AML-193 (cell line): ENCODE data around the gene TXN.

ENCODE experiments used
- DNase-seq, 2 experiments: peaks; one replicate each; lab custom pipeline; 2025; lab: John Stamatoyannopoulos, UW

The TXN gene

DNA sequence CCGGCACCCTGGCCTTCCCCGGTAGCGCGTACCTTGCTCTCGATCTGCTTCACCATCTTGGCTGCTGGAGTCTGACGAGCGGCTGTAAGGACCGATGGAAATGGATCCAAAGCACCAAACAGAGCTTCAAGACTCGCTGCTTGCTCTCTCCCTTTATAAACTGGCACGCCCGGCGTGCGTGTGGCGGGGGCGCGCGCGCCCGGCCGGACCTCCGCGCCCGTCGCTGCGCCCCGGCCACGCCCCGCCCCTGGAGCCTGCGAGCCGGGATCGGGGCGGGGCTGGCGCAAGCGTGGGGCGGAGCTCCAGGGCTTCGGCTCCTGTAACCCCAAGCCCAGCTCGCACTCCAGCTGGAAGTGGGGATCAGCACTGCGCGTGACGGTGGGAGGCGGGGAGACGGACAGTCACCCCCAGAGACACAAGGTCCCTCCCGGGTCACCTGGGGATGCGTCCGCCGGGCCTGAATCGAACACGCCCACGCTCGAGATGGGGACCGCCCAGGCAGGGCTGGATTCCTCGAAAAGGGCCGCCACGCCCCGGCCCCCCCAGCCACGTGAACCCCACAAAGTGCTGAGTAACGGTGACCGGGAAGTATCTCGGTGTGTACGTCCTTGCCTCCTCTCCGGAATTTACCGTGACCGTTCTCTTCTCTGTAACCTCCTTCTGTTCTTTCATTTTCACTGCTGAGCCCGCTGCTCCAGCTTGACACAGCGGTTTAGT lies at the start of gene TXN:
TSS of gene TXN (minus strand) at position 128 of the 717 bp plus-strand sequence. CDS start at position 56, 72 bp downstream.
- DNase-seq = peak; percentile 92 to 95

DNA sequence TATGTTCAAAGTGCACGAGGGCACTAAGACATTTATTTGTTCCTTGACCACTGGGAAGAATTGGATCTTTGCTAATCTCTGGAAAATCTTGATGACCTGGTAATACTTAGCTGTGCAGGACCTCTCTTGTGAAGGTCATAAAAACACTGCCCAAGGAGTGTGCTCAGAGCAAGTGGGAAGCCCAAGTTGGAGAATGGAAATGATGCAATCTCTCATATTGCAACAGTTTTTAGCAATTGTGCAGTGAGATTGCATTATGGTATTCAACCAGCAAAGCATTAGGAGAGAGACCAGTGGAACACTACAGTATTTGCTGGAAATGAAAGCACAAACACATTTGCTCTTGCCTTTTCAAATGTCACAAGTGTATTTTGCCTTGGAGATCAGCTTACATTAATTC lies 46.8 kb upstream of the TXN start:
- DNase-seq = peak; percentile 82 to 83

DNA sequence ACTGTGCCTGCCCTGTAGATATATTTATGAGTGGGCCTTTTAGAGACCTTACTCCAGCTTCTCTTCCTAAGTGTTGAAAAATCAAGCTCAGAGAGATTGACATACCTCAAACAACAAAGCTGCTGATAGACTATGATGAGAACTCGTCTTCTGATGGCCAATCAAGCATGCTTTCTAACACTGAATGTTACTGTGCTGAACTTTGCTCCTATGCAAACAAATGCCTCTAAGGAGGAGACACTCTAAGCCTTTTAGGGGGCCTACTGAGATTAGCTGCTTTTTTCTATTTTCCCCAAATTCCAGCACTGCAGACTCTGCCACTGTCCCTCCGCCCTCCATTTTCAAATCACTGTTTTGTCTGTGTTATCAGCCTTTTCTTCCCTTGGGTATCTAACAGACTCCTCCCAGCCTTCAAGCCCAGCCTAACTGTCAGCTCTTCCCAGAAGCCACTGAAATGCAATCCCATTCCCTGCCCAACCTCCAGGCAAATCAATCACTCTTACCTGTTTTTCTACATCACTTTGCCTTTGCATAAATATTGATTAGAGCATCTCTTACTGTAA lies 41.8 kb upstream of the TXN start:
- DNase-seq = no peak

DNA sequence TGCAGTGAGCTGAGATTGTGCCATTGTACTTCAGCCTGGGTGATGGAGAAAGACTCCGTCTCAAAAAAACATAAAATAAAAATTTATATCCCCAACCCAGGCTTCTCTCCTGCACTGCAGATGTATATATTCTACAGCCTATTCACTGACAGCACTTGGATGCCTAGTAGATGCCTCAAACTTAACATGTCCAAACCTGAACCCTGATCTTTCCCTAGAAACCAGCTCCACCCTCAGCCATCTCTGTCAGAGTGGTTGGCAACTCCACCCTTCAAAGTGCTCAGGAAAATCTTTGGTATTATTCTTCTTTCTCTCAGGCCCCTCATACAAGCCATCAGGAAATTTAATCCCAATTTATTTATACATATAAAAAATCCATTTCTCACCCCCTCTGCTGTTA lies 36.9 kb upstream of the TXN start:
- DNase-seq = no peak

DNA sequence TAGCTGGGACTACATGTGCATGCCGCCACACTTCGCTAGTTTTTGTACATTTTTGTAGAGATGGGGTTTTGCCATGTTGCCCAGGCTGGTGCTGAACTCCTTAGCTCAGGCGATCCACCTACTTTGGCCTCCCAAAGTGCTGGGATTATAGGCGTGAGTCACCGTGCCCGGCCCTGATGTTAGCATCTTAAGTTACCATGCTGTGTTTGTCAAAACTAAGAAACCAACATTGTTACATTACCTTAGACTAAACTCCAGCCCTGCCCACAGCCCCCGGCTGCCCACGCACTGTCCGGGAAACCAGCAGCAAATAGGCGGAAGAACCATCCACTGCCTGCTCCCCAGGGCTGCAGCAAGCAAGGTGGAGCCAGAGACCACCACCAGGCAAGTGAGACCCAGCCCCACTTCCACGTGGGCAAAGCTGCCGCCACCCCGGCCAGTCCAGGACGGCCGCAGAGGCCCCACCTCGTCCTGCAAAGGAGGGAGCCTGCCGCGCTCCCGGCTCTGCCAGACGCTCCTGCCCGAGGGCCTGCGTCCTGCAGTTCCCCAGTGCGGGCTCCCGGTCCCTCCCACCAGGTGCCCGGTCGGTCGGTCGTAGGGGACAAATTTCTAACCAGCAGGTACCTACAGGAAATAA lies 35.7 kb upstream of the TXN start:
- no peak for DNase-seq

DNA sequence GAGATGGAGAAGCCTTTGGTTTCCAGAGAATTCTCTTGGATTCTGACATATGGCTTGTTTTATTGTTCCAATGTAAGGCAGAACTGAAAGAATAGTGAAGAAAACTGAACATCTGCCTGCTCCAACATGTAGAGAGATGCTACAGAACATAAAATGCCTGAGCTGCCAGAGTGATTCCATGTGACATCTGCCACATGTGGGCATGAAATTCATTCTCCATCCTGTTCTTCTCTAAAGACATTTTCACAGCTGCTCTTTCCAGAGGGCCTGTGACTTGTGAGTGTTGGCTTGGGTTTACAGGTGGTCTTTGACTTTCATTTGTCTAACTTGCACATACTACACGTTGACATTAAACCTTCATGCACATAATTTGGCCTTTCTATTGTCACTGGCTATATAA lies 33.7 kb upstream of the TXN start:
- no peak for DNase-seq

DNA sequence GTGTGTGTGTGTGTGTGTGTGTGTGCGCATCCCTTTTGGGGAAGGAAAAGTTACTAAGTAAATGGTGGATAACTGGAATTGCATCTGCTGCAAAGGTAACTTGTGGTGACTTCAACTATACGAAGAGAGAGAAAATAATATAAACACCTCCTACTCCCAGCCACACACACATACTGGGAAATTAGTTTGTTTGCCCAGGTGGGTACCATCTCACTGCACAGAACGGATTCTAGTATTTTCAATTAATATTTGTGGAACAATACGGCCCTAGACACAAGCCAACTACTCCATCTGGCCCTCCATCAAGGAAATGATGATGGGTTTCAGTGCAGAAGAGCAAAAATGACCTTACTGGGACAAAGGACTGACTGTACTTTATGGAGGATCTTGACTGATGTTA lies 32.2 kb upstream of the TXN start:
- no peak for DNase-seq

DNA sequence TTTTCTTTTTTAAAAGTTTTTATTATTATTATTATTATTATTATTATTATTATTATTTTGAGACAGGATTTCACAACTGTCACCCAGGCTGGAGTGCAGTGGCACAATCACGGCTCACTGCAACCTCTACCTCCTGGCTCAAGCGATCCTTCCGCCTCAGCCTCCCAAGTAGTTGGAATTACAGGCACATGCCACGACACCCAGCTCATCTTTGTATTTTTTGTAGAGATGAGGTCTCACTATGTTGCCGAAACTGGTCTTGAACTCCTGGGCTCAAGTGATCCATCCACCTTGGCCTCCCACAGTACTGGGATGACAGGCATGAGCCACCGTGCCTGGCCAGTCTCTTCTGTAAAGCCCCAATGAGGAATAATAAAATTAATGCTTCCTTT lies 31.0 kb upstream of the TXN start:
- no peak for DNase-seq

DNA sequence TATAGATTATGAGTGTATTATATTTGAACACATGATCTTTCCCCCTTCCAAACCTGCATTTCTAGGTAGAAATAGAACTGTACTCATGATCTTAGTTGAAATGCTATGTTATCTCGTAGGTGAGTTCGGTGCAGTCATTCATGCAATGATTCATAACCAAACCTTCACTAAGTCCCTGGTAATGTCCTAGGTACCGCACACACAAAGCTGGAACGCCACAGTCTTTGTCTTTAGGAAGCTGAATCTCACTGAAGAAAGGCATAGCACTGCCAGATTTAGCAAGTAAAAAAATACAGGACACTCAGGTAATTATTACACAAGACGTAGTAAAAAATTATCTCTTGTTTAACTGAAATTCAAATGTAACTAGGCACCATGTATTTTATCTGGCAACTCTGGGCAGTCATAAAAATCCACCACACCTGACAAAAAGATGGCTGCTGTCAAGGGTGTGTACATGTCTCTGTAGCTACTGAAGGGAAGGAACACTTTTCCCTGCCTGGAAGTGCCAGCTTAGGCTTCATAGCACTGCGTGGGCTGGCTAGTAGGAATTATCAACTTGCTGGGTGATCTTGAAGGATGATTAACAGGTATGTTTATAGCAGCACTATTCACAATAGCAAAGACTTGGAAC lies 28.0 kb upstream of the TXN start:
- no peak for DNase-seq

DNA sequence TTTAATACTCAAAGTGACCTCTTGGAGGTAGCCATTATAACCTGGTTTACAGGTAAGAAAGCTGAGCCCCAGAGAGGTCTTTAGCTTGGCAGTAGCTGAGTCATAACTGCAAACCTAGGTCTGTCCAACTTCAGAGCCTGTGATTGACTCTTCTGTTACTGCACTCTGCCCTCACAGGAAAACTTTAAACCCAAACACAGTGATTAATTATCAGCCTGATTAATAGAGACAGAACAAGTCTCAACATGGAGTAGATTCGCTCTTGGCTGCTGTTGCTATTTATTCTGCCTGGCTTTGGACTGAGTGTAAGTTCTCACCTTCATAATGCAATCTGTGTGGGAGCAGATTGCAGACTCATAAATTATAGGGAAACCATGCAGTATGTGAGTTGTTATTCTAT lies 27.4 kb upstream of the TXN start:
- DNase-seq = no peak

DNA sequence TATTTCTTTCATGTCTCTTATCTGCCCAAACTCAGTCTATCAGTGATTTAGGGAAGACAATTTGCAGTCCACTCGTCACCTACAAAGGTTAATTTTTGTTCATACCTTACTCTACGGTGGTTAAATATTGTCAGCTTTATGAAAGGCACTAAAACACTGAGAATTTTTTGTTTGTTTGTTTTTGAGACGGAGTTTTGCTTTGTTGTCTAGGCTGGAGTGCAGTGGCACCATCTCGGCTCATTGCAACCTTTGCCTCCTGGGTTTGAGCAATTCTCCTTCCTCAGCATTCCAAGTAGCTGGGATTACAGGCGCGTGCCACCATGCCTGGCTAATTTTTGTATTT lies 26.4 kb upstream of the TXN start:
- no peak for DNase-seq

DNA sequence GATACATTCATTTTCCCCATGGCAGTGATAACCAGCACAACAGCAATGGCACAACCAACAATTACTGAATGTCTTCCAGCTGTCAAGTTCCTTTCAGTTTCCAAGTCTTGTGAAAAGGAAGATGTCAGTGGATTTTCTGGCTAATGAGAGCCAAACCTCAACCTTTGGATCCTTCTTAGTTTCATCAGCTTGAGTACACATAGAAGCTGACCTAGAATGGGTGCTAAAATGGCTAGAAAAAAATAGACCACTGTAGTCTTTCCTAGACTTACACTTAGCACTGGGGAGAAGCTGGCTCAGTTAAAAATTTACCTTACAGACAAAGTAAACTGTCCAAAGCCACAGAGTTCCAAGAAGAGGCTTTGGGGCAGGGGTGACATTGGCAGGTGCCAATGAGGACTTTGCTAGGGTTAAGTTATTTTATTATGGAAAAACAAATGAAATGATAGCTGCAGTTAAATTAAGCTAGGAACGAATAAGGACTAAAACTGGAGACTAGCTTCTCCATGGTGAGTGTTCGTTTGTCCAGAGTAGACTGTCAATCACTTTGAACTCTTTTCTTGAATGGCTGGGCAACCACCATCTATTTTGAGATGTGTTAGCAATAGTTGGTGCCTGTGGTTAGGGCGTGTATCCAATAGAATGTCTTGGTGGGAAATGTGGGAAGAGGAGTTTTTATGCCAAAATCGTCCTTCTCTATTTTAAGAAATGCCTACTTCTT lies 25.9 kb upstream of the TXN start:
- DNase-seq = no peak

DNA sequence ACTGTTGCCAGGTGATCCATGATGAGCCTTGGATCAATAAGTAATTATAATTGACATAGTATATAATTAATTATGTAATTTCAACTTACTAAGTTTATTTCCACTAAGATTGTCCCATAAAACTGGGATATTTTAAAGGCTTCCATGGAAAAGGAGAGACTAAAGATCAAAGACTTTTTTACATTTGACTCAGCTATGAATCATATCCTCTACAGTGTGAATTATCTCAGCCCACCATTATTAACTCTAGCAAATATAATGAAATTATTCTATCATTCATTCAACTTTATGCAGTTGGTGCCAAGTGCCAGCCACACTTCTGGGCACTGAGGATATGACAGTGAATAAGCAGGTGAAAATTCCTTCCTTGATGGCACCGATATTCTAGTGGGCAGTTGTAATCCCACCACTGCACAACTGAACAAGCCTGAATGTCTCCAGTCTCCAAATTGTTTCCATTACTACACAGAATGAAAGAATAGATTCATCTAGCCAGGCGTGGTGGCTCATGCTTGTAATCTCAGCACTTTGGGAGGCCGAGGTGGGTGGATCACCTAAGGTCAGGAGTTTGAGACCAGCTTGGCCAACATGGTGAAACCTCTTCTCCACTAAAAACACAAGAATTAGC lies 21.9 kb upstream of the TXN start:
- no peak for DNase-seq

DNA sequence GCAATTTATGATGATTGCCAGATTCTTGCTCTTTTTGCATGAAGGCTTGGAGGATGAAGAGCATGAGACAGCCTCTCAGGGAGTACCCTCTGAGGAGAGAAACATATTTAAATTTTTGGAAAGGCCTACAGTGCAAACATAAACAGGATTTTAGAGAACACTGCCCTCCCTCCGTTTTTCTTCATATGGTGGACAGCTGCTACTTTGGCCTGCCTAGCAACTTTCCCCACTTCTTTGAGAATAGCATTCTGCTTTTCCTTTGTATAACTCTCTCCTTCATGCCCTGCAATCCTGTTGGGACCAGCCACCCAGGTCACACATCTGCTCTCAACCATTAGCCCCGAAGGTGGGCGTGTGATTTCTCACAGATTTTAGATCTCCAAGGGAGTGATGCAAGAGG lies 20.5 kb upstream of the TXN start:
- DNase-seq = no peak

DNA sequence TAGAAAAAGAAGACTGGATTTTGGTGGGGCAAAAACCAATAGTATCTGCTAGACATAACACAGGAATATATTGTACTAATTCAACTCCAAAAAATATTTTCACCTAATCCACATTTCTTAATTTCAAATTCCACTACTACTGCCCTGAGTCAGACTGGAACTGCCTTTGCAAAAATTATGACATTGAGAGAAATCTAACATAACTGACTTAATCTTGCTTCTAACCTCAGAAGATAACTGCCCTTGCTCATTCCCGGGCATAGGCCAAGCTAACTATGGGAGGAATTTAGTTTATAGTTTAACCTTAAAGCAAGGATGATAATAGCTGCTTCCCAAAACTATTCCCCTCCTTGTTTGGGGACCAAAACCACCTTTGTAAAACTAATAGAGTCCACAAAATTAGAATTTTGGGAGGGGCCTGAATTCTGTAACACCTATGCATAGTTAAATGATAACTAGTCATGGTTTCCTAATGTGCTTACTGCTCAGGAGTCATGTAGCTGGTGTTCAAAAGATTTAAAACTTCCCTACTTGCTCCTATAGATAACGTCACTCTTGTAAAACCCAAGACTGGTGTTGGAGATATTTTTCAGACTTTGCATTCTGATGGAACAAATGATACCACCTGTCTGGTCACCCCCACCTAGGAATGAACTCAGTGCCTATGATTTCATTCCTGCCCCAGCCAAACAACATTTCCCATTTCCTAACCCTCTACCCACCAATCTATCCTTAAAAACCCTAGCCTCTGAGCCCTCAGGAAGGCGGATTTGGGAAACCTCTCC lies 14.1 kb upstream of the TXN start:
- DNase-seq = no peak

DNA sequence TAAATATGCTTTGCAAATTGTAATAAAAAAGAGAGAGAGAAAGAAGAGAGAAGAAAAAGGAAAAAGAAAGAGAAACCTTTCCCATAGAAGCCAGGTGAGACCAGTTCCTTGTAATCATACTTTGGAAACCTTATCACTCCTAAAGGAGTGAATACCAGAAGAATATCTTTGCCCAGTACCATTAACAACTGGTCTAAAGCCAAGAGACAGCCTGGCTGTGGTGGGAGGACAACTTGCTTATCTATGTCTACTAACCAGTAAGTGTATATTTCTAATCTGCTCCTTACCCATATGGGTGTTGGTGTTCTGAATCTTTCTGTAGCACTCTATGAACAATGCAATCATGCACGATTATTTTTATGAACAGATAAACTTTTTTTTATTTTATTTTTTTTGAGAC lies 10.5 kb upstream of the TXN start:
- DNase-seq = no peak

DNA sequence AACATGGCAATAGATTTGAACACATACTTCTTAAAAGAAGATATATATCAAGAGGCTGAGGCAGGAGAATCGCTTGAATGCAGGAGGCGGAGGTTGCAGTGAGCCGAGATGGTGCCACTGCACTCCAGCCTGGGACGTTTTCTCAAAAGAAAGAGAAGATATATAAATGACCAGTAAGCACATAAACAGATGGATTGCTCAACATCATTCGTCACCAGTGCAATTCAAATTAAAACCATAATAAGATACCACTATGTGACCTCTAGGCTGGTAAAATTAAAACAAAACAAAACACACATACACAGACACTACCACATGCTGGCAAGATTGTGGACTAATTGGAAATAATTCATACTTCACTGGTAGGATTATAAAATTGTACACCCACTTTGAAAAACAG lies 5.3 kb upstream of the TXN start:
- no peak for DNase-seq

DNA sequence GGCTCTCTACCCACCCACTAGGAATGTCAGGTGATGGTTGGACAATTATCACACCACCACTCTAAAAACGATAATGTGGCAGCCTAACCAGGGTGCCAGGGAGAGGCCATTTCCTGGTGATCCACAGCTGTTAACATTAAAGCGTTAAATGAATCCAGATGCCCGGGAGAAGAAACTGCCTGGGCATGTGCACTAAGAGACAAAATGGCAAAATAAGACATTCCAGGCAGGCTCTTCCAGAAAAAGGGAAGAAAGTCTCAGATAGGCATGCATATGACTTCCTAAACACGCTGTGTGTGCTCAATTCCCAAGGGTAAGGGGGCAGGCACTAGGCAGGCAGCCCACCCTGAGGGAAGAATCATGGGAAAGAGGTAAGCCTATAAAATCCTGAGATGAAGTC lies 4.6 kb upstream of the TXN start:
- DNase-seq = no peak

DNA sequence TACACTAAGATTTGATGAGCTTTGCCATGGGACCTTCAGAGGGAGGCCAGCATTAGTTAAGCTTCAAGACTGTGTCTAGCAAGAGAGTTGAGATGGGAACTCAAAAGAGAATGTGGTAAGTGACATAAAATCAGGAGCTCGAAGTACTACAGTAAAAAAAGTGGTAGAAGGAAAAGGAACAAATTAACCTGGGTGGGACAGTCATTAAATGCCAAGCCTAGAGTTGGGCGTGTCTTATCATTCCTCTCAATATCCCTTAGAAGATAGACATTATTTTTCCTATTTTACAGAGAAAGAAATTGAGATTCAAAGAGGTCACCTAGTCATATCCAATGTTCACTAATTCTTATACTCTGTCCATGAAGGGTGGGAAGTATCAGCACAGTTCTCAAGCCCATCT lies 3.3 kb upstream of the TXN start:
- DNase-seq = no peak

DNA sequence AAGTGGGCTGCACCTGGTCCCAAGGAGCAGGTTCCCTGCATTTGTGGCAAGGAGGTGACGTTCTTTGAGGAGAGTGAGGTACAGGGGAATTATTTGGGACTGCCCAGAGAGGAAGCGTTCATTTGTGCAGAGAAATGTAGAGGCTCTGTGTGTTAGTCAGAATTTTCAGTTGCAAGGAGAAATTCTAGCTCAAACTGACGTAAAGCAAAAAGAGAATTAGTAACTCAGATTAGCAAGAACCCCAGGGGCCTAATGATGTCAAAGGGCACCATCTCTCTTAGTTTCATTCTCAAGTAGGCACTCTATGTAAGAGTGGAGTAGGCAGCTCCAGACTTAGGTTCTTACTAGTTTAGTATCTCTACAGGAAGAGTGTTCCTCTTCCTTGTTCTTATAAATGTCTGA lies 2.4 kb upstream of the TXN start:
- no peak for DNase-seq

DNA sequence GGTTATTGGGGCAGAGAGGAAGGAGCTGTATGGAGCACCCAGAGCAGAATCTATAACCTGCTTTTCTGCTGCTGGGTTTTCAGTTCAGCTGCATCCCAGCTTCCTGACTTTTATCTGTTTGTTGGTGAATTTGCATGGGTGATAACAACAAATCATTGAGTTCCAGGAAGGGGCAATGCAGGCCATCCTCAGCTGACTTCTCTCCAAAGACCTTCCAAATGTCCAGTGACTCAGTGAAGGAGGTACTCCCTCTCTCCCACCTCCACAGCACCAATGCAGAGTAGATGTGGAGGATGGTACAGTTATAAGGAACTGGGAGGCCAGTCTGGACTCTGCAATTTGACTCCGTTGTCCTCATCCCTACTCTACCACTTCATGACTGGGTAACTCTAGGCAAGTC lies 1.6 kb upstream of the TXN start:
- no peak for DNase-seq
